NOMO-1 treated with dmso at 0.1 percent for 144 hours (cell line): ENCODE measurements around the gene IGFL4.

Experiments
- DNase-seq: peaks from one replicate; lab custom pipeline; 2025; ENCODE audit not compliant: unreplicated experiment; lab: John Stamatoyannopoulos, UW

IGFL4 gene

GRCh38 chr19:45995715-45996385 lies 45.0 kb downstream of the IGFL4 start:
- DNase-seq: no peak

GRCh38 chr19:45994998-45995714 lies 45.6 kb downstream of the IGFL4 start, which contains the start of gene CCDC61:
TSS of gene CCDC61 (plus strand) at chr19:45995467. CDS start at chr19:46003019, 7,552 bp downstream.
- peak; percentile 98 for DNase-seq

- no peak for DNase-seq
Observed at GRCh38 chr19:45994456-45994997, 46.3 kb downstream of the IGFL4 start.

GRCh38 chr19:45990113-45990728 lies 50.6 kb downstream of the IGFL4 start:
- no peak for DNase-seq
